Measurements from ENCODE around the gene CABLES1.

Gene CABLES1

DNA sequence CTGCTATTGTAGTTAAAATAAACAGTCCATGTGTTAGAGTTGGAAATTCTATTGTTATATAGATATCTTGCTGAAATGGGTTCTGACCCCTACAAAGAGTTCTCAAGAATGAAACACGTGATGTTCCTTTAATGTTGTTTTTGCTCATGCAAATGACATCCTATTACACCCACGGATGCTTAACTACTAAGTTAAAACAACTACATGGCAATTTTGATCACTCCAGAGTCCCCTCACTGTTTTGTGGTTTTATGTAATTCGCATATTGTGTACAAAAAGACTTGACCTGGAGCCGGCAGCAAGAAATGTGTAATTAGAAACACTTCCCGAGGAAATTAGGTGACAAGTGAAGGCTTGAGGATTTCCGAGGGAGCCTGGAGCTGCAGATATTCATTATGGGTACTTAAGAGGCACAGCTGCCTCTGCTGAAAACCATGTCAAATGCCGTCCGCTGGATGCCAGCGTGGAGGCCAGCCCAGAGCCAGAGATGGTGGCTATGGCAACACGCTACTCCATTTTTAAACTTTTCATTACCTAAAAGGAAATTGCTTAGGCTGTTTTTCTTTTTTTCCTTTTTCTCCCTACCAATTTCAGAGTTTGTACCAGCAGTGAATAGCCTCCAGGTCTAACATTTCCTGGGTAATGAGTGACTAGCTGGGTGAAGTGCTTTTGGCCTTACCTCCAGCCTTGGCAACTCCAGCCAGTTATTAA is 21.0 kb upstream of the CABLES1 start:
- DNase-seq = no peak

DNA sequence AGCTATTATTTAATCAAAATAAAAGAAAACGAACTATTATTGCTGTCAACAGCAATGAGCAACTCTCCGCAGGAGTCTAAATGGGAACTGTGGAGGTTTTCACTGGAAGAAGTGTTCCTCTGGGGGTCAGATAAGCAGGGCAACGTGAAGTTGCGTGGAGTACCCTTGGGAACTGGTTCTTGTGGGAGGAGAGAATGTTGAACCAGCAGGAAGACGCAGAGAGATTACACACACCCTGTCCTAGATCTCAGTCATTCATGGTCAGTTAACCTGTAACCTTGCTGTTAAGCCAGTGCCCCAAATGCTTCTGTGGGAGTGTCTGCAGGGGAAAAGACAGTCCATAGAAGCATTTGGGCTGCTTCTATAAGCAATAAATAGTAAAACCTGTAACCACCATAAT is 20.4 kb upstream of the CABLES1 start:
- no peak for DNase-seq

- DNase-seq = no peak
Observed at GRCh38 chr18:23115683-23116096, 19.6 kb upstream of the CABLES1 start.

GRCh38 chr18:23121133-23121532 is 14.2 kb upstream of the CABLES1 start:
- DNase-seq = no peak

DNA sequence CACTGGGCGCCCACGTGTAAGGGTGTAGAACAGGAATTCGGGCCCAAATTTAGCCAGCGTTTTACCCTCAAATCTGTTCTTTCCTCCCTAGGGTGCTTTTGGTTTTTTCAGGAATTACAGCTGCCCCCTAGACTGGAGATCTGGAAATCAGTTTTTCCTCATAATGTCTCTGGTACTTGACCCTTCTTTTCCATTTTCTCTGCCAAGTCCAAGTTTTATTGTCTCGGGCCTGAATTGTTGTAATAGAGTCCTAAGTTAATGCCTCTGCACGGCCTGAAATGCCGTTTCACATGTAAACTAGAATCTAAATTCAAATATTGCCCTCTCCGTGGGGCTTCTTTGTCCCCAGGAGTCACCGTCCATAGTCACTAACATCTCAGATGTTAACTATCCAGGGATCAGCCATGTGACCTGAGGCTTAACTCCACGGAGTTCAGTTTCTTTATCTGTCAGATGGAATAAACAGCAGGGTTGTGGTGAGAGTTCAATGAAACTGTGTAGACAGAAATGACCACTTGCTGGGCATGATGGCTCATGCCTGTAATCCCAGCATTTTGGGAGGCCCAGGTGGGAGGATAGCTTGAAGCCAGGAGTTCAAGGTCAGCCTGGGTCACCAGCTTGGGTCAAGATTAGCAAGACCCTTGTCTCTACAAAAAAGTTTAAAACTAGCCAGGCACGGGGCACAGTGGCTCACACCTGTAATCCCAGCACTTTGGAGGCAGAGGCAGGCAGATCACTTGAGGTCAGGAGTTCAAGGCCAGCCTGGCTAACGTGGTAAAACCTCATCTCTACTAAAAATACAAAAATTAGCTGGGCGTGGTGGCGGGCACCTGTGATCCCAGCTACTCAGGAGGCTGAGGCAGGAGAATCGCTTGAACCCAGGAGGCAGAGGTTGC is 12.7 kb upstream of the CABLES1 start:
- no peak for DNase-seq

GRCh38 chr18:23126376-23127056 is 8.8 kb upstream of the CABLES1 start:
- DNase-seq = no peak

DNA sequence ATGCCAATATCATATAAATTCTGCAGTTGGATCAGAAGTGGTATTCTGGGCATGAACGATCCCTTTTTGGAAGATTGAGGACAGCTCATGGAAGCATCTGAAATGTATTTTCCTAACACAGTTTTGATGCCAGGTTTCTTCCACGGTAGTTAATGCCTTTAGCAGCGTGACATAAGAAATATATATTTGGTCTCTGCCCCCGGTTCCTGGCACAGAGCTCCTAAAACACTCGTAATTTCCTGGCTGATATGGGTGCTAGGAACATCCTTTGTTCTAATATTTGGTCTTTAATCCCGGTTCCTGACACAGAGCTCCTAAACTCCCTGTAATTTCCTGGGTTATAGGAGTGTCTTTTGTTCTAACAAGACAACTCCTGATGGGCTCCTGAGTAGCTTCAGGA is 8.2 kb upstream of the CABLES1 start:
- DNase-seq = no peak

DNA sequence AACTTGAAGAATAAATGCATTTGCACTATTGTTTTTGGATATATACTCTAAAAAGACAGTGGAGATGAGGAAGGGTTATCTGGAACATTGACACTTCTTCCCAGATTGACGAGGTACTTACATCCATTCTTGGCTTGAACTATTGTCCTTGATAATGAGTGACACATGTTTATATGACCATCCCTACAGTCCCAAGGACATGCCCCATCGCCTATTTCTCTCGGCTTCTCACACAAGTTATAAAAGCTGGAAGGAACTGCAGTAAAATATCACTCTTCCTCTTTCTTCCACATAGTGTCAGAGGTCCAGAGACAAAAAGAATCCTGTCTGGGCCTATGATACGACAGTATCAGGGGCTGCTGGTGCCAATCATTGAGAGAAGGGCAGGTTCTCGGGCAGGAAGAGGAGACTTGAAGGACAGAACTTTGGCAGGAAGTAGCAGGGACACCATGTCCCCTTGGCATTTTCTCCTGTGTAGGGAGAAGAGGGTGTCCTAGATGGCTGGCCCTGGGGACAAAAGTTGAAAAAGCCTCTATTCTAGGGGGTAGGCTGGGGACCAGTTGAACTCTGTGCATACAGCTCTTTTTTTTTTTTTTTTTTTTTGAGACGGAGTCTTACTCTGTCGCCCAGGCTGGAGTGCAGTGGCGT is 5.8 kb upstream of the CABLES1 start:
- no peak for DNase-seq

DNA sequence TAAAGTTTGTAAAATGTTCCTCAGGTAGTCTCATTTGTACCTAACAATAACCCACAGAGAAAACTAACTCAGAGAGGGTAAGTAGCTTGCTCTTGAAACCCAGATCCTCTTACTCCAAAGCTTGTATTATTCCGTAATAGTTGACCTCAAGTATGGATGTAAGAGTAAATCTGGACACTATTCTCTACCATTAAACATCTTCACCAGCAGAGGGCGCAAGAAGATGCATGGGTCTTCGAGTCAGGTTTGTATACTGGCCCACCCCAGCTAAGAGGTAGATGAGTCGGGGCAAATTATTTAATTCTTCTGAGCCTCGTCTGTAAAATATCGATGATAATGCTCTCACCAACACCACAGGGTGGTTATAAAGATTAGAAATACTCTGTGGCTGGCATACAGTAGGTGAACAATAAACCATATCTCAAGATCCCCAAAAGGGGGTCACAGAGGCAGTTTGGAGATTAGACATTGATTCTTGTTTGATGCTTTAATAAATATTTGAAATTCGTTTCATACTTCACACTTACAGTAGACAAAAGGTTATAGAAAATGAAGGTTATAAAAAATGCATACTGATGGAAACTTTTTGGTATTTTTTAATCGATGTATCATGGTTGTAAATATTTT is 3.5 kb upstream of the CABLES1 start:
- peak; percentile 30 to 32 for DNase-seq

DNA sequence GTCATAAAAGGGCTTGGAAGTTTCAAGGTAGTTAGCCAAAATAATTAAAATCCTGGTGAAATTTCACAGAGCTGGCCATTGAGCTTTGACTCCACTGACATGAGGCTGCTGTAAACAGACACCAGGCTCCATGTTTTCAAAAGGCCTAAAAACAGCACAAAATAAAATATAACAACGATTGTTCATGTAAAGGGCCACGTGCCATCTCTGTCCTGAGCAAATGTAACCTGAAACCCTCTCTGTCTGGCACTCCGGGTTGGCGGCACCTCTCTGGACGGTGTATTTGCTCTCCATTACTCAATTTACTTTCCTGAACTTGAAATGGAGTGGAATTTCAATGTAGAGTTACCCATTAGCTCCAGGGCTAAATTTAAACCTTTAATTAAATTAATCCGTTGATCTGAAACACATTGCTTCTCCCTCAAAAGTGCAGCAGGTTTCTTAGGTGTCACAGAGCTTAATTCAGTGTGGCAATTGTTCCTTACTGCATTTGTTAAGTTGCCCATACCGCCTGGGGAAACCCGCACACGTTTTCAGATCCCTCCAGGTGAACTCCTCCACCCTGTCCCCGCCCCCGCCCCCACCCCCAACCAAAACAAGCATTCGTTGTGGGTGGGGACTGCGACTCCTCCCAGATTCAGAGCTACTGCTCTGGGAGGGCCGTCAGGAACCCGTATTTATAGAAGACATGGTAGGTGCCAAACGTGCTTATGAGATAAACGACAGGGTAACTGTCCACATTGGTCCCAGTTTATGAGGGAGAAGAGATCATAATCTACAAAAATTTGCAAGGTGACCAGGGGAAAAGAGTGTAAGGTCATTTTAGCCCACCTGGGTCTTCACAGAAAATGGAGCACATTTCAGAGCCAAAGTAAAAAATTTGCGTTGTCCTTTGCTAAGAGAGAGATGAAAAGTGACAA is 1.2 kb upstream of the CABLES1 start:
- DNase-seq = peak; percentile 25 to 65

DNA sequence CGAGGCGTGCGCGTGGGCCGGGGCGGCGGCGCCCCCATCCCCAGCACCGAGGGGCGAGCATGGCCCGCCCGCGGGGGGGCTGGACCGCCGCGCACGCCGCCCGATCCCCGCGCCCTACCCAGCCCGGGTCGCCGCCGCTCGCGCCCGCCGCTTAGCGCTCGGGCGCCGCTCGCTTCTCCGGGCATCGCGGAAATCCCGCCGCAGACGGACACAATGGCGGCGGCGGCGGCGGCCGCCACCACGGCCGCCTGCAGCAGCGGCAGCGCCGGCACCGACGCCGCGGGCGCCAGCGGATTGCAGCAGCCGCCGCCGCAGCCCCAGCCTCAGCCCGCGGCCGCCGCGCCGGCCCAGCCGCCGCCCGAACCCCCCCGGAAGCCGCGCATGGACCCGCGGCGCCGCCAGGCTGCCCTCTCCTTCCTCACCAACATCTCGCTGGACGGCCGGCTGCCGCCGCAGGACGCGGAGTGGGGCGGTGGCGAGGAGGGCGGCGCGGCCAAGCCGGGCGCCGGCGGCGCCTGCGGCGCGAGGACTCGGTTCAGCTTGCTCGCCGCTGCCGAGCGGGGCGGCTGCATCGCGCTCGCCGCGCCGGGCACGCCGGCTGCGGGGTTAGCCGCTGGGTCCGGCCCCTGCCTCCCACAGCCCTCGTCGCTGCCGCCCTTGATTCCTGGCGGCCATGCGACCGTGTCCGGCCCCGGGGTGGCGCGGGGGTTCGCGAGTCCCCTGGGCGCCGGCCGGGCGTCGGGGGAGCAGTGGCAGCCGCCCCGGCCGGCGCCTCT is 453 bp downstream of the CABLES1 start:
- DNase-seq = peak in 1 of 2 experiments; percentile 13

DNA sequence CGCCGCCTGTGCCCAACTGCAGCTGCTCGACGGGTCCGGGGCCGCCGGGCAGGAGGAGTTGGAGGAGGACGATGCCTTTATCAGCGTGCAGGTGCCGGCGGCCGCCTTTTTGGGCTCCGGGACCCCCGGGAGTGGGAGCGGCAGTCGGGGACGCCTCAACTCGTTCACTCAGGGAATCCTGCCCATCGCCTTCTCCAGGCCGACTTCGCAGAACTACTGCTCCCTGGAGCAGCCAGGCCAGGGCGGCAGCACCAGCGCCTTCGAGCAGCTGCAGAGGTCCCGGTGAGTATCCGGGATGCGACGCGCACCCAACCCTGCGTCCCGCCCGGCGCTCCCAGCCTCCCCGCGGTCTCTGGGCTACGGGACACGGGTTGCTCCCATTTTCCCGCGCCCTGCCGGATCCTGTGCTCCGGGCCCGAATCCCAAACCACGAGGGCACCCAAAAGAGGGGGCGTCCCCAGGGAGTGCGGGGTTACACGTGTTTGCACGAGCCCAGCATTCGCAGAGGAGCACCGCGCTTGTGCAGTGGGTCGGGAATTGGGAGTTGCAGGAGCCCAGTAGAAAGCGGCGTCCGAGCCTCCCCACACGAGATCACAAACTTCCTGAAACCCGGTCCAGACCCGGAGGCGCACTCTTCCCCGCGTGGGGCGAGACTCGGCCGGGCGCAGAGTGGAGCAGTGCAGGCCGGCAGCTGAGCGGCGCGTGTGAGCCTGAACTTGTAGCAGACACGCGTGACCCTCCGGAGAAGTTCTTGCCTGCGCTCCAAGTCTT is 1.2 kb downstream of the CABLES1 start:
- peak in 1 of 2 experiments; percentile 12 for DNase-seq

GRCh38 chr18:23137097-23137635 is 1.9 kb downstream of the CABLES1 start:
- DNase-seq = no peak

DNA sequence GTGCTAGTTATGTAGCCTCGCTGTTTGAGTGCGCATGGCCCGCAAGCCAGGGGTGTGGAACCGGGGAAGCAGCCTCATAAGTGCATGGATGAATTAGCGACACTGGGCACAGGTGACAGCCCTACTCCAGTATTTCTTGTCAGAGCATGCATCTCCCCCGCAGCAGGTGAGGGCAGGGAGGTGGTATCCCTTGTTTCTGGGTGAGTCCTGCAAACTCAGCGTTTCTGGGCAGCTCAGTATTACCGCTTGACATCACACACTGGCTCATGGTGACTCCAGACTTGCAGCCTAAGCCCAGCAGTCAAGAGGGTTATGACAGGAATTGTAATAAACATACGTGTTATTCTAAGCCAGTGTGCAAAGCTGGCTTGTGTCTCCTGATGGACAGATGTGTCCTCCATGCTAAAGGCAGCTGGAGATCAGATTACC is 2.5 kb downstream of the CABLES1 start:
- DNase-seq = no peak

DNA sequence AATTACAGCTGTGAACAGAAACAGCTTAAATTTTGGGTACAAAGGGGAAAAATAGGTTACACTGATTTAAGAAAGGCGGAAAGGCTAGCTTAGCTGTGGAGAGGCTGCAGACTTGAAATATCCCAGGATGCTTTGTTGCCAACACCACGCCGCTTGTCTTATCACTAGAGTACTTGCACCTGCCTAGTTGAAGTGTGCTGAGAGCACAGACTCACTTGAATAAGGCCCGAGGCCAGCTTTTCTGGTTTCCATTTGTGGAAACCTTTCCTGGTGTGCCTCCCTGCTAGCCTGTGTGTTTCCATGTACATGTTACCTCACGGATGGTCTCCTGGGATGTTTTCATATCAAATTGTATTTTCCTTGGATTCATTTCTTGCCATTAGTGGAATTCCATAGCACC is 3.2 kb downstream of the CABLES1 start:
- no peak for DNase-seq

GRCh38 chr18:23141104-23141999 is 6.1 kb downstream of the CABLES1 start:
- no peak for DNase-seq

DNA sequence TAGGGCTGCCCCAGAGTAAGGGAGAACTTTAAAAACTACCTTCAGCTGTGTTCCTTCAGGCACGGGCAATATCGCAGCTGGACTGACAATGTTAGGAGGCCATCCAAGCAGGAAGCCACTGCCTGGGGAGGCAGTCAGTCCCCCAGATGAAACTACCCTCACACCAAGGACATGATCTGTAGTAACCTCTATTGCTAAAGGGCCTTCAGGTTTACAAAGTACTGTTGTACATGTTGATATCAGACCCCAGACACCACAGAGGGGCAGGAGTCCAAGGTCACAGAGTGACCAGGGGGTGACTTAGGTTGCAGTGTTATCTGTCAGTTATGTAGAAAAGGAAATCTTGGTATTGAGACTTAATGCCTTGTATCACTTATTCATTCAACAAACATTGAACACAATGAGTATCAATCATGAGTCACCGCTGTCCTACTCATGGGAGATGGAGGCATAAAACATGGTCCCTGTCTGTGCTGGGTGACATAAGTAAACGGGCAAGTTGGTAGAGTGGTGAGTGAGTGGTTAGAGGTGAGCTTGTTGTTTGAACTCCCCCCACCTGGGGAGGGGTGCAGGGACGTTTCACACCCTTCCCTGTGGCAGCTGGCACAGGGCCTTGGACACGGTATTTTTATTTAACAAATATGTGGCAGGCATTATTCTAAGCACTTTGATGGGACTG is 7.1 kb downstream of the CABLES1 start:
- DNase-seq = no peak

Measured in stimulated activated CD4-positive, alpha-beta T cell treated with anti-CD3 and anti-CD28 coated beads, Interleukin-4, amount 100 ng/mL, for 4 hours (primary cell).